Endothelial cell of umbilical vein (primary cell): ENCODE measurements around the gene CNR2.

Source experiments
- POLR2A ChIP-seq: IDR thresholded peaks from 2 replicates; pipeline ENCODE4 v1.6.1; 2012; ENCODE audit warnings: low read depth, mild to moderate bottlenecking, control low read depth, low read length
- TF ChIP-seq, protein P1 (sequence below), 2 donors: IDR thresholded peaks; 1 replicate in 1 of 2; 2 replicates in 1 of 2; pipeline ENCODE4 v1.5.1; 2011; ENCODE audit warnings: low read length in 2 of 2, mild to moderate bottlenecking in 2 of 2, moderate library complexity in 2 of 2, control low read depth in 1 of 2, inconsistent platforms in 1 of 2, low read depth in 1 of 2; ENCODE audit not compliant: insufficient read depth in 1 of 2; ENCODE audit errors: extremely low read depth in 1 of 2

DNA sequence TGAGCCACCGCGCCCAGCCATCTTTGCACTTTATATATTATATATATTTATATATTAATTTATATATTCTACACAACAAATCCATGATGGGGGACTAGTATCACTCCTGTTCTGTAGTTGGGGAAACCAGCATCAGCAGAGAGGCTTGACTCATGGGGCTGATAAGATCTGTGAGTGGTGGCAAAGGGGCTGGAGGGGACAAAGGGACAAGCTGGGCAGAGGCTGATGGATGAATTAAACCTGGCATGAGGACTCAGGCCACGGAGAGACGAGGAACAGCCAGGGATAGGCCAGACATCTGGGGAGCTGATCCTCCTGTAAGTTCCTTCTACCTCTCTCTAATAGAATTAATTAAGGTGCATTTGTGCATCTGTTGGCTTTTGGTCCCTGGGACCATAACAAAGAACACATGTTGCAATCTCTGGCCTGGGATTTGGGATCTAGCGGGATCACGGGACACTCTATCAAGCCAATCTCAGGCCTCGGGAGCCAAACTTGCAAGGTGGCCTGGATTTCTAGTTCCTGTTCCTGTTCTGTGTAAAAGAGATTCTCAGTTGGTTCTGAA is 7.6 kb downstream of the CNR2 start:
- no peak for TF ChIP-seq POLR2A
- TF ChIP-seq, protein P1, sequence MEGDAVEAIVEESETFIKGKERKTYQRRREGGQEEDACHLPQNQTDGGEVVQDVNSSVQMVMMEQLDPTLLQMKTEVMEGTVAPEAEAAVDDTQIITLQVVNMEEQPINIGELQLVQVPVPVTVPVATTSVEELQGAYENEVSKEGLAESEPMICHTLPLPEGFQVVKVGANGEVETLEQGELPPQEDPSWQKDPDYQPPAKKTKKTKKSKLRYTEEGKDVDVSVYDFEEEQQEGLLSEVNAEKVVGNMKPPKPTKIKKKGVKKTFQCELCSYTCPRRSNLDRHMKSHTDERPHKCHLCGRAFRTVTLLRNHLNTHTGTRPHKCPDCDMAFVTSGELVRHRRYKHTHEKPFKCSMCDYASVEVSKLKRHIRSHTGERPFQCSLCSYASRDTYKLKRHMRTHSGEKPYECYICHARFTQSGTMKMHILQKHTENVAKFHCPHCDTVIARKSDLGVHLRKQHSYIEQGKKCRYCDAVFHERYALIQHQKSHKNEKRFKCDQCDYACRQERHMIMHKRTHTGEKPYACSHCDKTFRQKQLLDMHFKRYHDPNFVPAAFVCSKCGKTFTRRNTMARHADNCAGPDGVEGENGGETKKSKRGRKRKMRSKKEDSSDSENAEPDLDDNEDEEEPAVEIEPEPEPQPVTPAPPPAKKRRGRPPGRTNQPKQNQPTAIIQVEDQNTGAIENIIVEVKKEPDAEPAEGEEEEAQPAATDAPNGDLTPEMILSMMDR (IDR thresholded peaks at IDR 0.05; ENCODE audit: extremely low read depth in 1 of 2, insufficient read depth in 1 of 2, low read depth in 1 of 2, low read length in 2 of 2): no peak
